HG03103 (cell line): ENCODE results near the gene KATNB1.
A peak's percentile ranks its signal among the peaks of the same experiment; 100 is the strongest.

Experiments
- ATAC-seq: cut with Tn5 transposase; IDR thresholded peaks from one replicate; pipeline ENCODE4 v1.9.1; 2021; ENCODE audit warnings: low read depth; ENCODE audit not compliant: unreplicated experiment

The KATNB1 gene

GRCh38 chr16:57754354-57755060, 18.9 kb downstream of the KATNB1 start:
- ATAC-seq, result no peak

DNA sequence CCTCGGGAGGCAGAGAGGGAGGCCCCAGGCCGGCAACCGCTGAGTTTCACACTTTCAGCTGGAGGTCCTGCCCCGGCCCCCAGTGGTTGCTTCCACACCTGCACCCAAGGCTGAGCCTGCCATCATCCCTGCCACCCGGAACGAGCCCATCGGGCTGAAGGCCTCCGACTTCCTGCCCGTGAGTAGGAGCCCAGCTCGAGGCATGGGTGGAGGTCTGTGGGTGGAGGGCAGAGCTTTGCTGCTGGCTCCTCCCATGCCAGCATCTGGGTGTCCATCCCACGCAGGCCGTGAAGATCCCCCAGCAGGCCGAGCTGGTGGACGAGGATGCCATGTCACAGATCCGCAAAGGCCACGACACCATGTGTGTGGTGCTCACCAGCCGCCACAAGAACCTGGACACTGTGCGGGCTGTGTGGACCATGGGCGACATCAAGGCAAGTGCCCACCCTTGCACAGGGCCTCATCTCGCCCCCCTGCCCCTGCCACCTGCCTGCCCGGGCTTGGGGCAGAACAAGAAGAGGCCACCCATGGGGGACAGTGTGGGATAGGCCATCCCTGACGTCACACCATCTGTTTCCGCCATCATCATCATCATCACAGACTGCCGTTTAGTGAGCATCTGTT, 19.6 kb downstream of the KATNB1 start:
- ATAC-seq, result no peak

DNA sequence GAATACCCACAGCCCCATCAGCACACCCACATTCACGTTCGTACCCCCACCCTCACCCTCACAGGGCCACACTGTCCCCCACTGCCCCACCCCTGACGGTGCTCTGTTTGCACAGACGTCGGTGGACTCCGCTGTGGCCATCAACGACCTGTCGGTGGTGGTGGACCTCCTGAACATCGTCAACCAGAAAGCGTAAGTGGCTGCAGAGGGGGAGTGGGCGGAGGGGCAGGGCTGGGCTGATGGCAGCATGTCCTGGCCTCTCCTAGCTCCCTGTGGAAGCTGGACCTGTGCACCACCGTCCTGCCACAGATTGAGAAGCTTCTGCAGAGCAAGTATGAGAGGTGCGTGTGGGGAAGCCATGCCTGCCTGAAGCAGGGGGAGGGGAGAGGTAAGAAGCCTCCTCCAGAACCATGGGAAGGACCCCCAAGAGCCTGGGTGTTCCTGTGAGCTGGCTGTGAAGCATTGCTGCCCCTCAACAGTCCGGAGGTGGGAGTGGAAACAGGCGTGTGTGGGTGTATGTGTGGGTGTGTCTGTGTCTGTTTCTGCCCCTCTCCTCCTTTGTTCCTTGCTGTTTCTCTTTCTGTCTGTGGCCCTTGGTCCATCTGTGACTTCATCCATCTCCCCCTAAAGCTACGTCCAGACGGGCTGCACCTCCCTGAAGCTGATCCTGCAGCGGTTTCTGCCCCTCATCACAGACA, 20.3 kb downstream of the KATNB1 start:
- no peak for ATAC-seq

GRCh38 chr16:57756424-57757325, 21.1 kb downstream of the KATNB1 start:
- no peak for ATAC-seq

DNA sequence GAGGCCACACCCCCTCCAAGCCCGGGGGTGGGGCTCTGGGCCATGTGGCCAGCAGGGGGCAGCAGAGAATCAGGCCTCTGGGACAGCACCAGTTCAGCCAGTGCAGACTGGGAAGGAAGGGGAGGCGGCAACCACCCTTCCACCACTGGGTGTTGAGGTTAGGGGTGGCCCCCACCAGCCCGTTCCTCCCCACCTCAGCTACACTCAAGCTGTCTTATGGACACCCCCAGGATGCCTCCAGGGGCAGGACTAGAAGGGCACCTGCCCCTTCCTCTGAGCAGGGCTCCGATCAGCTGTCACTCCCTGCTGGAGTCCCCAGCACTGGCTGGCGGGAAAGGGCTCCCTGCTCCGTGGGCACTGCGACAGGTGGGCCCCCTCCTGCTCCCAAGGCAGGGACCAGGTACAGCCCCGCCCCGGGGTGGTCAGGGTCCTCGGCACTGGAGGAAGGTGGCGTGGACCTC, 21.8 kb downstream of the KATNB1 start:
- ATAC-seq, result peak; percentile 81

DNA sequence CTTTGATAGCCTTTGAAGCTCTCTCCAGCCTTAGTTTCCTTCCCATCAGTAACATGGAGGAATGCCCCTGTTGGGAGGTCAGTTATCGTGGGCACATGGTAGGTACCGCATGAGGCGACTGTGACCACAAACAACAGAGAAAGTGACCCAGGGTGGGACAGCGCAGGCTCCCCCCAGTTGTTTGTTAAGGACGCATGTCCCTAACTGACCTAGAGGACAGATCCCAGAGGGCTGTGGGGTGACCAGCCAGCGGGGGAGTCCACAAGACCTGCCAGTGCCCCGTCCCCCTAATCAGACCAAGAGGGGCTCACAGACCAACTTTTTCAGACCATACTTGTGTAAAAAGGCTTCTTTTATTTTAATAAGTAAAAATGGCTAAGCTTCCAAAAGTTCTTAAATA, 22.3 kb downstream of the KATNB1 start:
- ATAC-seq, result no peak

- ATAC-seq, result no peak
Observed at GRCh38 chr16:57758331-57759117, 23.0 kb downstream of the KATNB1 start.

DNA sequence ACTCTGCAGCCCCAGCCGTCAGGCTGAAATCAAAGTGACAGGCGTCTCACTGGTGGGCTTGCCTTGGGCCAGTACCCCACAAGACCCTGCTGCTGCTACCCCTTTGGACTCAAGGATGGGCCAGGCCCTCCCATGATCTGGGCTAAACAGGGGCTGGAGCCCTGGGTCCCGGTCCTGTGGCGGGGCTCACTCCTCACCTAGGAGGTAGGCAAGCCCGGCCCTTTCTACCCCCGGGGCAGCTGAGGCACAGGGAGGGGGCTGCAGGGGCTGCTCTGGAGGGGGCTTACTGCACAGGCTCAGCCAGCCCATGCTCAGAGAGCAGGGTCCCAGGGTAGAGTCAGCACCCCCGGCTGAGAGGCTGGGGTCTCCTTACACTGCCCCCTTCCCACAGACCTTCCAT, 23.6 kb downstream of the KATNB1 start:
- no peak for ATAC-seq

DNA sequence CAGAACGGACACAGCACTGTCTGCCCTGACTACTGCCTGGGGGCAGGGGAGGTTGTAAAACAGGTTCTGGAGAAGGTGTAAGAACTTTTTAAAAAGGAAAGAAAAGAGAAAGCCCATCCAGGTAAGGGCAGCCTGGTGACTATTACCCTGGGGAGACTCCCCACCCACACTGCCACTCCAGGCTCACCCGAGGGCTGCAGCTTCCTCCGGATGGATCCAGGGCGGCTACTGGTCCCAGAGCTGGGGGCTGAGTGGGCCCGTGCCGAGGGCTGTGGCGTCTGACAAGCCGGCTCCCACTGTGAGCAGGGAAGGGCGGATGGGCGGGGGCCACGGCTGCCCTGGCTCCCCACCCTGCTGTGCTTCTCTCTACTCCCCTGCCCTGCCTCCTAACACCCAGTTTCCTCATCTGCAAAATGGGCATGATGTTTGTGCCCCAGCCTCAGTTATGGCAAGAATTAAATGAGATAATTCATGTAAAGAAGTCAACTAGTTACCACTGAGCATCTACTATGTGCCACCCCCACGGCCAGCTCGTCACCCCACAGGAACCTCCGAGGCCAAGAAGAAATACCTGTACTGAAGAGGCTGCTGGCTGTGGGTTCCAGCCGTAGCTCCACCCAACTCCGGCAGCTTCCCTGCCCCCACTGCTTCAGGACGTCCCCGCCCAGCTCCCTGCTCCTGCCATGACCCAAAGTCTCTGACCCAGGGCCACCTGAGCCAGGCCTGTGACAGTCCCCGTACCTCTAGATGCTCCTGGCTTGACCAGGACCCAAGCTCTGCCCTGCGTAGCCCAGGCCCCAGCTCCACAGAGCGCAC, 24.2 kb downstream of the KATNB1 start:
- ATAC-seq, result no peak

DNA sequence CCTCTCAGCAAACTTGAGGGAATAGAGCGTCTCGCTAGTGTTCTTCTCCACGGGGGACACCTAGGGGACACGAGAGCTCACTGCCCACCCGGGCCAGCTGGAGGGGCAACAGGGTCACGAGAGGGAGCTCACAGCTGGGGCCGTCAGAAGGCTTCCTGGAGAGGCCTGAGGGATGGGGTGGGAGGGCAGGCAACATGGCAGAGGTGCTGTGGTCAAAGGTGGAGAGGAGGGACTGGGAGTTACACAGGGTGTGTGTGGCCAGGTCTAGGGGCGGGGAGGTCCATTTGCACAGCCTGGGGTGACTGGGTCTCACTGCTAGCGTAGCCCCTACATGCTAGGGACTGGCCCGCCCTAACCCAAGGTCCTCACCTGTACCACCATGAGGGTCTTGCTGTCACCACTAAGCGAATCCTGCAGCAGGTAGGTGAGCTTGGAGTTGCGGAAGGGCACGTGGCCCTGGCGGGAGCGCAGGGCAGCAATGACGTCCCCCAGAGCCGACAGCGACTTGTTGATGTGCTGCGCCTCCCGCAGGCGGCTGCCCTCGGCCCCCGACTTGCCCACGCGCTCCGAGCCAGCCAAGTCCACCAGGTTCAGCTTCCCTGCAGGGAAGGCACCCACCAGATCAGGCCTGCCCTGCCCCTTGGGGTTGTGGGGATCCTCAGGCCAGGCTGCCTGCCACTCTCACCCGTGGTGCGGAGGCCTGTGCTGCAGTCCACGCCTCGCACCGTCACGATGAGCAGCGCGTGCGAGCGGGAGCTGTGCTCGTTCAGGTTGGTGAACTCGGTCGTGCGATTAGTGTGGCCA, 25.0 kb downstream of the KATNB1 start:
- no peak for ATAC-seq

- ATAC-seq, result no peak
Observed at GRCh38 chr16:57761301-57761700, 25.7 kb downstream of the KATNB1 start.

DNA sequence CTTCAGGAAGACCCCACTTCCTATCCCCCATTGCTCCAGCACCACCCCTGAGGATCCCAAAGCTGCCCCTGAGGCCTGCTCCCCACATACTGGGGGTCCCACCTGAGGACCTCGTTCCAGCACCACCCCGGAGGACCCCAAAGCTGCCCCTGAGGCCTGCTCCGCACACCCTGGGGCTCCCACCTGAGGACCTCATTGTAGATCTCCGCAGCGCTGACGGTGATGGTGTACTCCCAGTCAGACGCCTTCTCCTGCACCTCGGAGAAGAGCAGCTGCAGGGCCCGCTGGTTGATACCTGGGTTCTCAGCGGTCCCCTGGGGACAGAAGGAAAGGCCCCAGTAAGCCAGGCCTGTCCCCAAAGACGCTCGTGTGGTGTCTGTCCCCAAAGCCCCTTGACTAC, 26.4 kb downstream of the KATNB1 start:
- ATAC-seq, result no peak

GRCh38 chr16:57762365-57763040, 26.9 kb downstream of the KATNB1 start:
- no peak for ATAC-seq

DNA sequence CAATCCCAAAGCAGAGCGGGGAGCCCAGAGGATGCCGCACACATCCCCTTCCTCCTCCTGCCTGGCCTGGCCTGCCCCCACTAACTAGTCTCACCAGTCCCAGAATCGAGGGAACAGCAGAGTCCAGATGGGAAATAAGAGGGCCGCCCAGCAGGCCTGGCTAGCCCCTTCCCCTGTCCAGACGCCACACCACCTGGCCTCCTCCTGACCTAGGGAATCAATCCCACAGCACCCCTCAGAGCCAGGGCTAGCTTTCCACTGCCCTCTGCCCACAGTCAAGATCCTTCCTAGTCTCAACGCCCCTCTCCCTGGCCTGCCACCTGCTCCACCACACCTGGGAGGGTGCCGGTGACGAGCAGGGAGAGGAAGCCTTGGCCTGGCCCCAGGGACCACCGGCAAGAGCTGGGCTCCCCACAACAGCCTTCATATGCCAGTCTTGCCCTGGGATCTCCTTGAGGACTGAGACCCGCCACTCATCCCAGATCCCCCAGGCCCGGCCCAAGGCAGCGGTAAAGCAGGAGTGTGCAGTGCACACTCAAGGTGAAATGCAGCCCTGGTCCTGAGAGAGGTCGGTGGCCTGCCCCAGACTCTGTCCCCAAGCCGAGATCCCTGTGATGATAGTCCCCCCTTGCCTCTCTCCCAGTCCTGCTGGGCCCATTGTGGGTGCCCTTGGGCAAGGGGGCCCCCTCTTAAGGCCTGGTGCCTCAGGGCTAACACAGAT, 27.9 kb downstream of the KATNB1 start:
- ATAC-seq, result no peak

DNA sequence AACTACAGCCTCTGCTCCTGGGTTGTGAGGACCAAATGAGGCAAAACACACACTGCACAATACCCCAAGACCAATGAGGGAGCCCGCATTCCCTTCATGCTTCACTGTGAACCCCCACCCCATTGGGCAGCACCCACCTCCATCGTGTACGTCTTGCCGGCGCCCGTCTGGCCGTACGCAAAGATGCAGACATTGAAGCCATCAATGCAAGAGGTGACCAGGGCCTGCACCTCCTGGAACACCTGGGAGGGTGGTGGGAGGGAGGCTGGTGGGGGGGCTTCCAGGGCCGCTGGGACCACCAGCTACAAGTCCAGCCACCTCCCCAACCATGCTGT, 28.4 kb downstream of the KATNB1 start:
- ATAC-seq, result no peak

GRCh38 chr16:57764341-57765159, 29.0 kb downstream of the KATNB1 start:
- no peak for ATAC-seq
